GM10847 (cell line): Measurements from ENCODE around the gene PEDS1.

Source experiments
- POLR2A ChIP-seq: IDR thresholded peaks from 2 replicates; pipeline ENCODE4 v1.6.1; 2011; ENCODE audit not compliant: insufficient read length; ENCODE audit errors: extremely low read depth

PEDS1 gene

GRCh38 chr20:50175938-50176933 is 22.7 kb upstream of the PEDS1 start:
- TF ChIP-seq POLR2A: no peak

GRCh38 chr20:50174456-50174855 is 20.9 kb upstream of the PEDS1 start:
- no peak for TF ChIP-seq POLR2A

- TF ChIP-seq POLR2A: no peak
Observed at GRCh38 chr20:50172347-50173013, 19.0 kb upstream of the PEDS1 start.

- TF ChIP-seq POLR2A: no peak
Observed at GRCh38 chr20:50170549-50171220, 17.2 kb upstream of the PEDS1 start.

- no peak for TF ChIP-seq POLR2A
Observed at GRCh38 chr20:50169329-50169823, 15.9 kb upstream of the PEDS1 start.

- TF ChIP-seq POLR2A: peak; percentile 23
Observed at GRCh38 chr20:50165684-50166554, 12.4 kb upstream of the PEDS1 start.

GRCh38 chr20:50163570-50164317 is 10.2 kb upstream of the PEDS1 start:
- TF ChIP-seq POLR2A: no peak

GRCh38 chr20:50153153-50153499 is 397 bp downstream of the PEDS1 start:
- no peak for TF ChIP-seq POLR2A

- no peak for TF ChIP-seq POLR2A
Observed at GRCh38 chr20:50152394-50153152, 950 bp downstream of the PEDS1 start.

GRCh38 chr20:50151034-50151743 is 2.3 kb downstream of the PEDS1 start:
- TF ChIP-seq POLR2A: no peak

- TF ChIP-seq POLR2A: no peak
Observed at GRCh38 chr20:50149481-50150254, 3.9 kb downstream of the PEDS1 start.
